ENCODE measurements around the gene RPGR.

RPGR gene

DNA sequence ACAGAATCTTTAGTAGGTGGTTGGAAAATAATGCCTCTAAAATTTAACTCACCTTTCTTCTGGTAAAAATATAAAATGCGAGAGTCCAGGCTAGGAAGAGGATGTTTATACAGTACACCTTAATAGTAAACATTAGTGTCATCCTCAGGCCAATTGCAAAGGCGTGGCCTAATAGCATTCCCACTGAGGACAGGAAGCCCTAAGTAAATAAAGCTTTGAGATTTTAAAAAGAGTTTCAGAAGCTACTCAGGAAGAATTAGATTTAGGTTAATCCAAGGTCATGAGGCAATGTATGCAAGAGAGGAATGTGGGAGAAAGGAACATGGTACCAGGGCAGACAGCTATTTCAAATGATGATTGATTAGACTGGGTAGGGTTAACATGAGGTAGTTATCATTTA is 49.5 kb downstream of the RPGR start:
- H3K4me3 ChIP-seq (ENCODE audit: low read length, poor library complexity, severe bottlenecking): no peak overlapping the region

GRCh38 chrX:38277136-38277535 is 50.2 kb downstream of the RPGR start:
- Histone ChIP-seq H3K79me2 (ENCODE audit: insufficient read depth, low read length) (no peaks in the 10 kb centered on the region), H4K20me1 (ENCODE audit: insufficient read depth, low read length, poor library complexity, severe bottlenecking) (no peaks in the 10 kb centered on the region), H3K9me3 (ENCODE audit: insufficient read depth, low read depth, low read length) (no peaks in the 10 kb centered on the region), H3K4me1 (ENCODE audit: insufficient read depth, low read length, poor library complexity, severe bottlenecking) (no peaks in the 10 kb centered on the region), H3K36me3 (ENCODE audit: insufficient read depth, low read length) (peaks cover 30% of the 10 kb centered on the region; the same call in 1 of the 2 replicates), H3F3A (ENCODE audit: low read depth) (no peaks in the 10 kb centered on the region), H3K4me3 (ENCODE audit: low read length, poor library complexity, severe bottlenecking) (no peak overlapping the region), H3K9me2 (replicated peaks; ENCODE audit: low read depth, low read length) (no peaks in the 10 kb centered on the region), H3K4me2 (ENCODE audit: low read depth, low read length, poor library complexity, severe bottlenecking) (no peak overlapping the region), H3K27me3 (ENCODE audit: insufficient read depth, low read length, poor library complexity, severe bottlenecking) (no peaks in the 10 kb centered on the region), H3K9ac (ENCODE audit: low read depth, low read length, poor library complexity, severe bottlenecking) (no peak overlapping the region), H2AFZ (ENCODE audit: low read length) (no peak overlapping the region)
- no peak for TF ChIP-seq EZH2phosphoT487 (IDR thresholded peaks at IDR 0.05; ENCODE audit: borderline replicate concordance)
- TF ChIP-seq, protein P1, sequence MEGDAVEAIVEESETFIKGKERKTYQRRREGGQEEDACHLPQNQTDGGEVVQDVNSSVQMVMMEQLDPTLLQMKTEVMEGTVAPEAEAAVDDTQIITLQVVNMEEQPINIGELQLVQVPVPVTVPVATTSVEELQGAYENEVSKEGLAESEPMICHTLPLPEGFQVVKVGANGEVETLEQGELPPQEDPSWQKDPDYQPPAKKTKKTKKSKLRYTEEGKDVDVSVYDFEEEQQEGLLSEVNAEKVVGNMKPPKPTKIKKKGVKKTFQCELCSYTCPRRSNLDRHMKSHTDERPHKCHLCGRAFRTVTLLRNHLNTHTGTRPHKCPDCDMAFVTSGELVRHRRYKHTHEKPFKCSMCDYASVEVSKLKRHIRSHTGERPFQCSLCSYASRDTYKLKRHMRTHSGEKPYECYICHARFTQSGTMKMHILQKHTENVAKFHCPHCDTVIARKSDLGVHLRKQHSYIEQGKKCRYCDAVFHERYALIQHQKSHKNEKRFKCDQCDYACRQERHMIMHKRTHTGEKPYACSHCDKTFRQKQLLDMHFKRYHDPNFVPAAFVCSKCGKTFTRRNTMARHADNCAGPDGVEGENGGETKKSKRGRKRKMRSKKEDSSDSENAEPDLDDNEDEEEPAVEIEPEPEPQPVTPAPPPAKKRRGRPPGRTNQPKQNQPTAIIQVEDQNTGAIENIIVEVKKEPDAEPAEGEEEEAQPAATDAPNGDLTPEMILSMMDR (conservative IDR thresholded peaks at IDR 0.05; ENCODE audit: low read length): no peak

More for the DNA sequence above, 49.5 kb downstream of the RPGR start:
- Histone ChIP-seq H3K9ac (ENCODE audit: low read depth, low read length, poor library complexity, severe bottlenecking) (no peak overlapping the region), H3K36me3 (ENCODE audit: insufficient read depth, low read length) (peaks cover 33% of the 10 kb centered on the region; the same call in 1 of the 2 replicates), H3K27me3 (ENCODE audit: insufficient read depth, low read length, poor library complexity, severe bottlenecking) (no peaks in the 10 kb centered on the region), H3K9me2 (replicated peaks; ENCODE audit: low read depth, low read length) (no peaks in the 10 kb centered on the region), H3K4me1 (ENCODE audit: insufficient read depth, low read length, poor library complexity, severe bottlenecking) (no peaks in the 10 kb centered on the region), H4K20me1 (ENCODE audit: insufficient read depth, low read length, poor library complexity, severe bottlenecking) (no peaks in the 10 kb centered on the region), H3K9me3 (ENCODE audit: insufficient read depth, low read depth, low read length) (no peaks in the 10 kb centered on the region), H3K4me2 (ENCODE audit: low read depth, low read length, poor library complexity, severe bottlenecking) (no peak overlapping the region), H2AFZ (ENCODE audit: low read length) (no peak overlapping the region), H3K79me2 (ENCODE audit: insufficient read depth, low read length) (no peaks in the 10 kb centered on the region), H3F3A (ENCODE audit: low read depth) (no peaks in the 10 kb centered on the region)
- no peak for TF ChIP-seq EZH2phosphoT487 (IDR thresholded peaks at IDR 0.05; ENCODE audit: borderline replicate concordance)
- TF ChIP-seq, protein P1 (conservative IDR thresholded peaks at IDR 0.05; ENCODE audit: low read length): no peak

DNA sequence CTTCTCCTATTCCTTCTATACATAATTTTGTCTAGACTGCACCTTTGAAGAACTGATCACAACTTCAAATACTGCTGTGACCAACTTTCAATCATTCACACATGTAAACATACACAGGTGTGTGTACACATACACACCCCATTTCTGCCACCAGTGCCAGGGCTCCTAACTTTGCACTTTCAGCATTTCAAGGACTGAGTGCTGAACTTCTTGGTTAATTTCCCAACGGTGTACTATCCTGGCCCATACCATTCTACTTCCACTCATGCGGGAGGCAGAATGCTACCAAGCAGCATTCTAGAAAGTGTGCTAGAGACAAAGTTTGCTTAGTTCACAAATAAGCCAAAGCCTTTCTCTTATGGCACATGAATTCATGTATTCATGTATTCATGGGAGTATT is 51.2 kb downstream of the RPGR start:
- TF ChIP-seq, protein P1 (conservative IDR thresholded peaks at IDR 0.05; ENCODE audit: low read length): no peak
- Histone ChIP-seq H3K36me3 (ENCODE audit: insufficient read depth, low read length) (peaks cover 26% of the 10 kb centered on the region; the same call in 1 of the 2 replicates), H3F3A (ENCODE audit: low read depth) (no peaks in the 10 kb centered on the region), H3K4me2 (ENCODE audit: low read depth, low read length, poor library complexity, severe bottlenecking) (no peak overlapping the region), H3K27me3 (ENCODE audit: insufficient read depth, low read length, poor library complexity, severe bottlenecking) (no peaks in the 10 kb centered on the region), H3K4me1 (ENCODE audit: insufficient read depth, low read length, poor library complexity, severe bottlenecking) (peaks cover 10% of the 10 kb centered on the region), H3K9me3 (ENCODE audit: insufficient read depth, low read depth, low read length) (no peaks in the 10 kb centered on the region), H3K9me2 (replicated peaks; ENCODE audit: low read depth, low read length) (no peaks in the 10 kb centered on the region), H2AFZ (ENCODE audit: low read length) (no peak overlapping the region), H3K79me2 (ENCODE audit: insufficient read depth, low read length) (no peaks in the 10 kb centered on the region), H3K9ac (ENCODE audit: low read depth, low read length, poor library complexity, severe bottlenecking) (no peak overlapping the region), H3K4me3 (ENCODE audit: low read length, poor library complexity, severe bottlenecking) (no peak overlapping the region), H4K20me1 (ENCODE audit: insufficient read depth, low read length, poor library complexity, severe bottlenecking) (no peaks in the 10 kb centered on the region)
